DND-41 (cell line): ENCODE data around the gene BTK.

Source experiments
- ATAC-seq: fragments of 200-7000 bp; cut with Tn5 transposase; 3 replicates; pipeline ENCODE4 v1.9.1; 2021; ENCODE audit warnings: low read depth; ENCODE audit not compliant: insufficient read depth
- DNase-seq: peaks from one replicate; pipeline ENCODE4 v3.0.0-alpha.2; 2020
- H2AFZ ChIP-seq: 2 replicates; pipeline ENCODE4 v1.6.0; 2012; ENCODE audit warnings: low read depth, low read length
- H3K27ac ChIP-seq: 2 replicates; pipeline ENCODE4 v1.5.1; 2012; ENCODE audit warnings: low read length, inconsistent platforms
- H3K27me3 ChIP-seq: fragments of 200-600 bp; sonication (generic); 2 replicates; pipeline ENCODE4 v1.6.0; 2012; ENCODE audit warnings: low read length, mild to moderate bottlenecking, inconsistent platforms; ENCODE audit not compliant: insufficient read depth, poor library complexity
- H3K36me3 ChIP-seq: 2 replicates; pipeline ENCODE4 v1.5.1; 2012; ENCODE audit warnings: low read length, inconsistent platforms; ENCODE audit not compliant: insufficient read depth
- H3K4me1 ChIP-seq: 2 replicates; pipeline ENCODE4 v1.5.1; 2012; ENCODE audit warnings: mild to moderate bottlenecking, low read length; ENCODE audit not compliant: insufficient read depth
- H3K4me2 ChIP-seq: 2 replicates; pipeline ENCODE4 v1.6.0; 2012; ENCODE audit warnings: mild to moderate bottlenecking, moderate library complexity, low read length, inconsistent platforms; ENCODE audit not compliant: insufficient read depth
- H3K4me3 ChIP-seq, 2 experiments: fragments of 200-600 bp in 1 of 2; shearing (Covaris generic) in 1 of 2; 2 replicates each; pipeline ENCODE4 v1.5.1; 2012 to 2016; ENCODE audit warnings: inconsistent platforms in 2 of 2, low read length in 2 of 2, mild to moderate bottlenecking in 2 of 2, low read depth in 1 of 2, moderate library complexity in 1 of 2
- H3K79me2 ChIP-seq: 2 replicates; pipeline ENCODE4 v1.6.0; 2012; ENCODE audit warnings: low read length, inconsistent platforms; ENCODE audit not compliant: insufficient read depth
- H3K9ac ChIP-seq: 2 replicates; pipeline ENCODE4 v1.6.0; 2012; ENCODE audit warnings: low read depth, mild to moderate bottlenecking, inconsistent platforms, low read length, moderate library complexity
- H3K9me3 ChIP-seq: 2 replicates; pipeline ENCODE4 v1.5.1; 2012; ENCODE audit warnings: low read length, moderate library complexity, mild to moderate bottlenecking, inconsistent platforms; ENCODE audit not compliant: insufficient read depth, severe bottlenecking
- H4K20me1 ChIP-seq: 2 replicates; pipeline ENCODE4 v1.6.0; 2012; ENCODE audit warnings: low read length; ENCODE audit not compliant: insufficient read depth
- EZH2 ChIP-seq: IDR thresholded peaks from 3 replicates; pipeline ENCODE4 v1.6.1; 2012; ENCODE audit warnings: borderline replicate concordance, low read depth, mild to moderate bottlenecking, moderate library complexity, low read length, inconsistent platforms; ENCODE audit not compliant: severe bottlenecking
- TF ChIP-seq, protein P1 (sequence below): IDR thresholded peaks from 2 replicates; pipeline ENCODE4 v1.5.1; 2012; ENCODE audit warnings: borderline replicate concordance, low read length, moderate library complexity, mild to moderate bottlenecking; ENCODE audit not compliant: poor library complexity, severe bottlenecking; ENCODE audit errors: extremely low read depth

BTK gene

DNA sequence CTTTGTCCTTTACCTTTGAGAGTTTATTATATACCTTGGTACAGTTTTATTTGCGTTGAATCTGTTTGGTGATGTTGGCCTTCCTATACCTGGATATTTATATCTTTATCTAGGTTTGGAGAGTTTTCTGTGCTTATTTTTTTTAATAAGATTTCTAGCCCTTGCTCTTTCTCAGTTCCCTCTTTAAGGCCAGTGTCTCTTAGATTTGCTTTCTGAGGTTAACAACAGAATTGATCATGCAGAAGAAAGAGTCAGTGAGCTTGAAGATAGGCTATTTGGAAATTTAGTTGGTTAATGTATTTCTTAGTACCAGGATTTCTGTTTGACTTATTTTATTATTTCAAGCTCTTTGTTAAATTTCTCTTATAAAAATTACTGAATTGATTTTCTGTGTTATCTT, 82.2 kb downstream of the BTK start:
- H3K4me1 ChIP-seq: no peaks in the 10 kb centered on the region
- no peak overlapping the region for H3K4me3 ChIP-seq
- no peak for DNase-seq
- H3K4me2 ChIP-seq: no peak overlapping the region
- H3K27me3 ChIP-seq: no peaks in the 10 kb centered on the region
- no peak overlapping the region for H2AFZ ChIP-seq
- ATAC-seq: no peak
- H3K27ac ChIP-seq: no peak overlapping the region
- no peaks in the 10 kb centered on the region for H3K79me2 ChIP-seq
- no peaks in the 10 kb centered on the region for H4K20me1 ChIP-seq
- H3K9me3 ChIP-seq: no peaks in the 10 kb centered on the region
- no peak overlapping the region for H3K9ac ChIP-seq
- H3K36me3 ChIP-seq: no peaks in the 10 kb centered on the region
- TF ChIP-seq, protein P1, sequence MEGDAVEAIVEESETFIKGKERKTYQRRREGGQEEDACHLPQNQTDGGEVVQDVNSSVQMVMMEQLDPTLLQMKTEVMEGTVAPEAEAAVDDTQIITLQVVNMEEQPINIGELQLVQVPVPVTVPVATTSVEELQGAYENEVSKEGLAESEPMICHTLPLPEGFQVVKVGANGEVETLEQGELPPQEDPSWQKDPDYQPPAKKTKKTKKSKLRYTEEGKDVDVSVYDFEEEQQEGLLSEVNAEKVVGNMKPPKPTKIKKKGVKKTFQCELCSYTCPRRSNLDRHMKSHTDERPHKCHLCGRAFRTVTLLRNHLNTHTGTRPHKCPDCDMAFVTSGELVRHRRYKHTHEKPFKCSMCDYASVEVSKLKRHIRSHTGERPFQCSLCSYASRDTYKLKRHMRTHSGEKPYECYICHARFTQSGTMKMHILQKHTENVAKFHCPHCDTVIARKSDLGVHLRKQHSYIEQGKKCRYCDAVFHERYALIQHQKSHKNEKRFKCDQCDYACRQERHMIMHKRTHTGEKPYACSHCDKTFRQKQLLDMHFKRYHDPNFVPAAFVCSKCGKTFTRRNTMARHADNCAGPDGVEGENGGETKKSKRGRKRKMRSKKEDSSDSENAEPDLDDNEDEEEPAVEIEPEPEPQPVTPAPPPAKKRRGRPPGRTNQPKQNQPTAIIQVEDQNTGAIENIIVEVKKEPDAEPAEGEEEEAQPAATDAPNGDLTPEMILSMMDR: no peak
- no peak for TF ChIP-seq EZH2
